ENCODE results near the gene TMTC2.

TMTC2 gene

DNA sequence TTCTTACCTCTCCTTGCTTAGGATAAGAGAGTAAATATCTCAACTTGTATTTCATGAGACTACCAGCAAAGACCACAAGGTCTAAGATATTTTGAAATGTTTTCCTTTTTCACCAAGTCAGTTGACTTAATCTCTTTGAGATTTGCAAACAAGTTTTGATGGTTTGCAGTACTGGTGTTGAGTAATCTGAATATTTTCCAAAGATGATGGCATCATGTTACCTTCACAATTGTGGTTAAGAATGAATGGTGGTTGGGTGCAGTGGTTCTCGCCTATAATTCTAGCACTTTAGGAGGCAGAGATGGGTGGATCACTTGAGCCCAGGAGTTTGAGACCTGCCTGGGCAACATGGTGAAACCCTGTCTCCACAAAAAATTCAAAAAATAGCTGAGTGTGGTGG lies 225.7 kb downstream of the TMTC2 start:
- TF ChIP-seq, protein P1, sequence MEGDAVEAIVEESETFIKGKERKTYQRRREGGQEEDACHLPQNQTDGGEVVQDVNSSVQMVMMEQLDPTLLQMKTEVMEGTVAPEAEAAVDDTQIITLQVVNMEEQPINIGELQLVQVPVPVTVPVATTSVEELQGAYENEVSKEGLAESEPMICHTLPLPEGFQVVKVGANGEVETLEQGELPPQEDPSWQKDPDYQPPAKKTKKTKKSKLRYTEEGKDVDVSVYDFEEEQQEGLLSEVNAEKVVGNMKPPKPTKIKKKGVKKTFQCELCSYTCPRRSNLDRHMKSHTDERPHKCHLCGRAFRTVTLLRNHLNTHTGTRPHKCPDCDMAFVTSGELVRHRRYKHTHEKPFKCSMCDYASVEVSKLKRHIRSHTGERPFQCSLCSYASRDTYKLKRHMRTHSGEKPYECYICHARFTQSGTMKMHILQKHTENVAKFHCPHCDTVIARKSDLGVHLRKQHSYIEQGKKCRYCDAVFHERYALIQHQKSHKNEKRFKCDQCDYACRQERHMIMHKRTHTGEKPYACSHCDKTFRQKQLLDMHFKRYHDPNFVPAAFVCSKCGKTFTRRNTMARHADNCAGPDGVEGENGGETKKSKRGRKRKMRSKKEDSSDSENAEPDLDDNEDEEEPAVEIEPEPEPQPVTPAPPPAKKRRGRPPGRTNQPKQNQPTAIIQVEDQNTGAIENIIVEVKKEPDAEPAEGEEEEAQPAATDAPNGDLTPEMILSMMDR (IDR thresholded peaks at IDR 0.05): no peak
- H3K27ac ChIP-seq: no peak overlapping the region

DNA sequence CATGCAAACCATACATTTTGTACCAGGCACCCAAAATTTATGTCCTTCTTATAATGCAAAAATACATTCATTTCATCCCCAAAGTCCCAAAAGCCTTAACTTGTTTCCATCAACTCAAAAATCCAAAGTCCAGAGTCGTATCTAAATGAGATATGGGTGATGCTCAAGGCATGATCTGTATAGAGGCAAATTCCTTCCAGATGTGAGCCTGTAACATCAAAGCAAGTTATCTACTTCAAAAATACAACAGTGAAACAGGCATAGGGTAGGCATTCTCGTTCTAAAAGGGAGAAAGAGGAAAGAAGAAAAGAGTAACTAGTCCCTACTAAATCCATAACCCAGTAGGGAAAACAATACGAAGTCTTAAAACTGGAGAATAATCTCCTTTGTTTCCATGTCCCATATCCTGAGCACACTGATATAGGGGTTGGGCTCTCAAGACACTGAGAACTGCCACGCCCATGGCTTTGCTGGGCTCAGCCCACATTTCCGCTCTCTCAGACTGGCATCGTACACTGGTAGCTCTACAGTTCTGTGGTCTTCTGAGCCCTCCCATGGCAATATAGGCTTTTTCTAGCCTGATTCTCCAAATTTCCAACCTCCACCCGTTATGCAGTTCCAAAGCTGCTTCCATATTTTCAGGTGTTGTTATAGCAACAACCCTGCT lies 232.8 kb downstream of the TMTC2 start:
- H3K4me3 ChIP-seq: no peak overlapping the region
- no peak for DNase-seq (ENCODE audit: low spot score)
- H3K27ac ChIP-seq: no peak overlapping the region
- TF ChIP-seq, protein P1 (IDR thresholded peaks at IDR 0.05): no peak

More for the DNA sequence above, 225.7 kb downstream of the TMTC2 start:
- no peak for DNase-seq (ENCODE audit: low spot score)
- no peak overlapping the region for H3K4me3 ChIP-seq

DNA sequence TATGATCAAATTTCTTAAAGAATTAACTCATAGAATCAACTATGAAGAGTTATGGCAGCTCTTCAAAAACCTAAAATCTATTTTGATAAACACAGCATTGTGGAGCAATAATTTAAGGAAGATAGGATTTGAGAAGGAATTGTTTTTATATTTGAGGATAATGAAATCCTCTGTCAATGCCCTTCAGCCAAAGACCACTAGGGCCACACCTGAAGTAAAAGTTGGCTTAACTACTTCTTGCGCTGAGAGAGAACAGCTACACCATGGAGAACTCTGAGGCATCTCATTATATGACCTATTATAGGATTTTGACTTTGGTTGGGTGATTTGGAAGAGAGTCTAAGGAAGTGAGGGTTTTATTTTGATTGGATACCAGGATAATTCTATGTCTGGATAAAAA lies 237.2 kb downstream of the TMTC2 start:
- Histone ChIP-seq H3K4me3 (no peak overlapping the region), H3K27ac (no peak overlapping the region)
- TF ChIP-seq, protein P1 (IDR thresholded peaks at IDR 0.05): no peak
- DNase-seq (ENCODE audit: low spot score): no peak

DNA sequence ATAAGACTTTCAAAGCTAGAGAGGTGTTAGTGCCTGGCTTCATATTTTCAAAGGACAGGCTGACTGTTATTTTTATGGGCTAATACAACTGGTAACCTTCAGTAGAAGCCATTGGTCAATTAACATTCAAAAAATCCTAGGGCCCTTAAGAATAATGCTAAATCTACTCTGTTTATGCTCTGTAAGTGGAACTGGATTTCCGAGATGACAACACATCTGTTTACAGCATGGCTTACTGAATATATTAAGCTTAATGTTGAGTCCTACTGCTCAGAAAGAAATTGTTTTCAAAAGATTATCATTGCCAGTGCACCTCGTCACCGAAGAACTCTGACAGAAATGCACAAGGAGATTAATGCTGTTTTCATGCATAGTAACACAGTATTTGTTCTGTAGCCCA lies 239.9 kb downstream of the TMTC2 start:
- no peak for DNase-seq (ENCODE audit: low spot score)
- H3K27ac ChIP-seq: no peak overlapping the region
- TF ChIP-seq, protein P1 (IDR thresholded peaks at IDR 0.05): no peak
- H3K4me3 ChIP-seq: no peak overlapping the region

DNA sequence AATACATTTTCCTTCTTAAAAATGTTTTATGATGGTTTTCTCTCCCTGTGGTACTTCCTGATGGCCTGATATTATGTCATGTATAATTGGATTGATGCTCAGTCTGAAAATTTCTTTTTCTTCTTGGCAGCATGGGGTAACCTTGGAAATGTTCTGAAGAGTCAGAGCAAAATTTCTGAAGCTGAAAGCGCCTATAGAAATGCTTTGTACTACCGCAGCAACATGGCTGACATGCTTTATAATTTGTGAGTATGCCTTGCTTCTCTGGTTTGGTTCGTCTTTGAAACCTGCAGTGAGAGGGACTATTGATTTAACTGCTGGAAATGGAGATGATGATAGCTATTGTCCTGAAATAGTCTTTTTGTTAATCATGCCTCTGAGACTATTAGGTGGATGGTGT lies 243.6 kb downstream of the TMTC2 start:
- Histone ChIP-seq H3K27ac (no peak overlapping the region), H3K4me3 (no peak overlapping the region)
- TF ChIP-seq, protein P1 (IDR thresholded peaks at IDR 0.05): no peak
- no peak for DNase-seq (ENCODE audit: low spot score)

DNA sequence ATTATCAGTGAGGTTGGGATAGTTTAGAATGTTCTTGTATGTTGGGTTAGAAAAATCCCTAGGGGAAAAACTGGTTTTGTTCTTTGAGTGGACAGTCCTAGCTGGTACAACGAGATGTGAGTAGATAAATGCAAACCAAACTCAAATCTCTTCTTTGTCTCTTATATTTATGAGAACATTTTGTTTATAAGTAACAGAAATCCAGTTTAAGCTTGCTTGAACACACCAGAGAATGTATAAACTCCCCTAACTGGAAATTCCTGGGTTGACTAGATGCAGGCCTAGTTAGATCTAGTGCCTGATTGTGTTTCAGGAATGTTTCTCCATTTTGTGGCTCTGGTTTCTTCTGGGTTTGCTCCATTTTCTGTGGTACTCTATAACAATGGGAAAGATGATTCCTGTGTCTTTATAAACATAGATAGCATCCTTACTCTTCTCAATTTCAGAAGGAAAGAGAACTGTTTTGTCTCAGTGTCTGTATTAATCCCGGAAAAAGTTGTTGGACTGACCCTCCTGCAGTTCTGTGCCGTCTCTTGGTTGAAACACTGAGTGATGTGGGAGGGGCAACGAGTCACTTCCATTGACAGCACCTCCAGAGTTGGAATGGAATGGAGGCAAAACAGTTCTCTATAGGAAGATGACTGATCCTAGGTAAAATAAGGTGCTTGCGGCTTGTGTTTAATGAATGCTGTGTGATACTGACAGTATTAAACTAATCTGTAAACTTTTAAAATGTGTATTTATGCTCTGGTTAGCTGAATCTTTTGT lies 244.8 kb downstream of the TMTC2 start:
- no peak for DNase-seq (ENCODE audit: low spot score)
- Histone ChIP-seq H3K27ac (no peak overlapping the region), H3K4me3 (no peak overlapping the region)
- TF ChIP-seq, protein P1 (IDR thresholded peaks at IDR 0.05): no peak

DNA sequence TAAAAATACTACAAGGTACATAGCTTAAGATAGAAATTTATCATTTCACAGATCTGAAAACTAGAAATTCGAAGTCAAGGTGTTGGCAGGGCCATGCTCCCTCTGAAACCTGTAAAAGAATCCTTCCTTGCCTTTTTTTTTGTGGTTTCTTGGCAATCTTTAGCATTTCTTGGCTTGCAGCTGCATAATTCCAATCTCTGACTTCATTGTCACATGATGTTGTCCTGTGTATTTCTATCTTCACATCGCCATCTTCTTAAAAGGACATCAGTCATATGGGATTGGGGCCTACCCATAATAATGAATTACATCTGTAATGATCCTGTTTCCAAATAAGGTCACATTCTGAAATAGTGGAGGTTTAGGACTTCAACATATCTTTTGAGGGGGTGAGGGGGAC lies 250.4 kb downstream of the TMTC2 start:
- no peak overlapping the region for H3K27ac ChIP-seq
- no peak for DNase-seq (ENCODE audit: low spot score)
- TF ChIP-seq, protein P1 (IDR thresholded peaks at IDR 0.05): no peak
- no peak overlapping the region for H3K4me3 ChIP-seq

Measured in coronary artery (tissue), 2 donors.